DMS153 treated with DMSO at 0.1 percent for 48 hours (cell line): Measurements from ENCODE around the gene PARVG.

Source experiments
- DNase-seq: peaks from one replicate; lab custom pipeline; 2025; ENCODE audit not compliant: unreplicated experiment; lab: John Stamatoyannopoulos, UW

Gene PARVG

DNA sequence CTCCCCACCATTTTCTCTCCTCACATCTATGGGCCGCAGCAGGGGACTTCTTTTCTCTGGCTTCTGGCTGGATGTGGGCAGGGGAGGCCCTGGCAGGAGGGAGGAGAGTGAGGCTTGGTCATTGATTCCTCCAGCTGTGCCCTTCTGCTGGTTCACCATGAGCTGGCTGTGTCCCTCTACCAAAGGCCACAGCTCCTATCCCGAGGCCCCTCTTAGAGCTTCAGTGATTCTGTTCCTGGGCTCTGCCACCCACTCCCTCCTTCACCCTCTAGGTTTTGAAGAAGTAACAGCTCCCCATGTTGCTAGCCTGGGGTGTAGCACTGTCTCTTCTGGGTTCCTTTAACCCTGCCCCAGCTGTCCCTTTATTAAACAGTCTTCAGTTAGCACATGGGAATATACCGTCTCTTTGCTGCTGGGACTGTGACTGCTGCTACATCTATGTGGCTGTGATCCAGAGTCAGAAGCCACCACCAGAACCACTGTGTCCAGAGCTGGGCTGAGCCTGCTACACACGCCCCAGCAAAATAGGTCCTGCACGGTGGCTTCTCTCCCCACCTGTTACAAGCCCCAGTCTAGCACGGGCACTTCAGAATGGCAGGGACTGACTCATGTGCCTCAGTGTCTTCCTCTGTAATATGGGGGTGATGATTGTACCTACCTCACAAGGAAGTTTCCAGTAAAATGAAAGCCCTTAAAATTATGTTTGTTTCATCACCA is 578 bp upstream of the PARVG start:
- no peak for DNase-seq

- DNase-seq = no peak
These were observed 547 bp downstream of the PARVG start for GRCh38 chr22:44181033-44181911.

- DNase-seq = no peak
These were observed 1.3 kb downstream of the PARVG start for GRCh38 chr22:44181912-44182587.

- DNase-seq = no peak
These were observed 2.0 kb downstream of the PARVG start for GRCh38 chr22:44182588-44183286.

DNA sequence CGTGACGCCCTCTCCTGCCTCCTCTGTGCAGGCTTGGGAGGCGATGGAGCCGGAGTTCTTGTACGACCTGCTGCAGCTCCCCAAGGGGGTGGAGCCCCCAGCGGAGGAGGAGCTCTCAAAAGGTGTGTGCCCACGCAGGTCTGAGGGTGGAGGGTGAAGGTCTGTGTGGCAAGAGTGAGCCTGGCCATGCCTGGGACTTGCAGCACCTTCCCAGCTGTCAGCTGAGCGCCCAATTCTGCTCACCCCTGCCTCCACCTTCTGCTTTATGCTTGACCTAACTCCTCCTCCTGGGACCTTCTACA is 2.5 kb downstream of the PARVG start:
- no peak for DNase-seq

- no peak for DNase-seq
These were observed 3.3 kb downstream of the PARVG start for GRCh38 chr22:44184006-44184405.

- DNase-seq = no peak
These were observed 4.8 kb downstream of the PARVG start for GRCh38 chr22:44185237-44186120.

GRCh38 chr22:44186121-44186510 is 5.4 kb downstream of the PARVG start:
- DNase-seq = no peak

DNA sequence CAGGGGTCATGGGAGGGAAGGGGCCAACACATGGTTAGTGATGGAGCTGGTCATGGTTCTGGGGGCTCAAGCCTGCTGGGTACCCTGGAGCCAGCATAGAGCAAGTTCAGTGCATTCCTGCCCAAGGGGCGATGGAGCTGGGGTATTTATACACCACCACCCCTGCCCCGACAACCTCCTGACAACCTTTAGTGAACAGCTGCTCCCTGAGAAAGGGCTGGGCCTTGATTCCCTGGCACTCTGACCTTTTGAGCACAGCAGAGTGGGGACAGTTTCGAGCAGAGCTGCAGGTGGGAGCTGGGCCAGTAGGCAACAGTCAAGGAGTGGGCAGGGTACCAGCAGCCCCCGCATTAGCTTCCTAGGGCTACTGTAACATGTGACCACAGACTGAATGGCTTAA is 6.0 kb downstream of the PARVG start:
- DNase-seq = no peak

DNA sequence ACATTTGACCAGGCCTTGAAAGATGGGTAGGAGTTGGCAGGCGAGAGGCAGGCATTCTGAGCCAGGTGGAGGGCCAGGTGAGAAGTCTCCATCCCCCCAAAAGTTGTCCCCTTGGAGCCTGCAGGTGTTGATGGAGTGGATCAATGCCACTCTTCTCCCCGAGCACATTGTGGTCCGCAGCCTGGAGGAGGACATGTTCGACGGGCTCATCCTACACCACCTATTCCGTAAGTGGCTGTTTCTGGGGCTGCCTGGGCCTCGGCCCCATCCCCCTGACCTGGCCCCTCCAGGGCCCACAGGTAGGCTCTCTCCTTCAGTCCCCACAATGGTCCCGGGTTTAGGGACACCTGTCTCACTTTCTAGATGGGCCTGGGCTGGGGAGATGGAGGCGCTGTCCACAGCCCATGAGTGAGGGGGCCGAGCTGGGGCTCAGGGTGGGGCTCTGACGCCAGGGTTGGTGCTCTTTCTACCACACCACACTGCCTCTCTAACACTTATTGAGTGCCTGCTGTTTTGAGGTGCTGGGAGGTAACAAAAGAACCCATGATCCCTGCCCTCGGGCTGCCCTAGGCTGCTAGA is 7.0 kb downstream of the PARVG start:
- DNase-seq = no peak

DNA sequence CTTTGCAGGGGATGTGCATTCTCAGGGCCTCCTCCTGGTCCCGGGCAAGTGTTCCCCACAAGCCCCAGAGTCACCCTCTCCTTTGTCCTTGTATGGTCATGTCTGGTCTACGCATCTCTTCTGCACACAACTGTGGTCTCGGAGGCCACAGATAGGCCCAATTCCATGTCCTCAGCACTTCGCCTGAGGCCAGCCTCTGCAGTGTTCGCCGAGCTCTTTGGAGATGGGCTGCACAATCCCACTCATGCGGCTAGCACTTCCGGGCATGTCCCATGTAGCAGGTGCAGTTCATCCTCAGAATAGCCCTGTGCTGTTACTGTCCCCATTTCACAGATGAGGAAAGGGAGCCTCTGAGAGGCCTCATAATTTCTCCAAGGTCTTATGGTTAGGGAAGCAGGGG is 7.6 kb downstream of the PARVG start:
- no peak for DNase-seq

DNA sequence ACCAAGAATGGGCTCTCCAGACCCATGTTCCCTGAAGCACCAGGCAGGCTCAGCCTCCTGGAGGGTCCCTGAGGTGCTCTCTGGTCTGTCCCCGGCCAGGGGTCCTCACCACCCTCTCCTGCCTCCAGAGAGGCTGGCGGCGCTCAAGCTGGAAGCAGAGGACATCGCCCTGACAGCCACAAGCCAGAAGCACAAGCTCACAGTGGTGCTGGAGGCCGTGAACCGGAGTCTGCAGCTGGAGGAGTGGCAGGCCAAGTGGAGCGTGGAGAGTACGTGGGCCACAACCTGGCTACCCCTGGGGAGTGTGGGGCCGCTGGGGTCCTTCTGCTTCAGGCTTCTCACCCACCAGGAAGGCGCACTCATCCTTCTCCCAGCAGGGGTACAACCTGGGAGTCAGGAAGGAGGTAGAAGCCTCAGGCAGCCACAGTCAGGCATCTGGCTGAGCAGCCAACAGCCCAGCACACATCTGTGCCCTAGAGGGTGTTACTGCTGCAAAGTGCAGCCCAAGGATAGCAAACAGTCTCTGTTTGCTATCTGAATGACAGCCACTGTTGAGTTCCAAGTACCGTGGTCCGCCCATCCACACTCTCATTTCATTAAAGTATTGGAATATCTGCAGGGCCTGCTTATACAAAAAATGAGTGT is 8.4 kb downstream of the PARVG start:
- DNase-seq = no peak

GRCh38 chr22:44190381-44190976 is 9.8 kb downstream of the PARVG start:
- no peak for DNase-seq

DNA sequence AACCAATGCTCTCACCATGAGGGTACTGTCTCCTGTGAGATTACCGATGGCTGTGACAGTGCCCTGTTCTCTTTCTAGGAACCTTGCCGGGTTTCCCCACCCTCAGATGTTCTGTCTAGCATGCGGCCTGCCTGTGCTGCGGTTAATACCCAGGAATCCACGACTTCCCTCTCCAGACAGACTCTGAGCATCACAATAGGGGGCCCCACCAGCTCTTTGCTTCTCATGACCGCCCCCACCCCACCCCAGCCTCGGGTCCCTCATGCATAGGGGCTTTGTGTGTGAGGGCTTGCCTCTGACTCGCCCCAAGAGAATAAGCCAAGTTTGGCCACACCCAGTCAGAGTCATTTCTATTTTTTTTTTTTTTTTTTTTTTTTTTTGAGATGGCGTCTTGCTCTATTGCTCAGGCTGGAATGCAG is 10.3 kb downstream of the PARVG start:
- no peak for DNase-seq

DNA sequence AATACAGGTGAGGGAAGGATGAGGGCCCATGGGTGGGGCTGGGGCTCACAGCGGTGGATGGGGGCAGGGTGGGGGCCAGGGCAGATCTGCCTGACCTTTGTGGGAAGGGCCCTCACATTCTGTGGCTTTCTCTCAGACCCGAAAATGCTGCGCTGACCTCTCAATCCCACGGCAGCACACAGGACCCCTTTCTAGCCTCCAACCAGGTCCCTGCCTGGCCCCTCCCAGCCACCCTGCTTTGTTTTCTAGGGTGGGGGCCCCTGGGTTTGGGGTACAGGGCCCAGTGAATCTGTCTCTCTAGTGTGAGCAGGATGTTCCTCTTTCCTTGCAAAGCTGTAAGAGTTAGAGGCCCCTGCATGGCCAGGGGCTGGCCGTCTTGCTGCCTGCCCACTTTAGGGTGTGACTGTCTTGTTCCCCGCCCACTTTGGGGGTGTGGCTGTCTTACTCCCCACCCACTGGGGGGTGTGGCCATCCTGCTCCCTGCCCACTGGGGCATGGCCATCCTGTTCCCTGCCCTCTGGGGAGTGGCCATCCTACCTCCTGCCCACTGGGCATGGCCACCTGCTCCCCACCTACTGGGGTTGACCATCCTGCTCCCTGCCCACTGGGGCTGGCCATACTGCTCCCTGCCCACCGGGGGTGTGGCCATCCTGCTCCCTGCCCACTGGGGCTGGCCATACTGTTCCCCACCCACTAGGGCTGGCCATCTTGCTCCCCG is 11.5 kb downstream of the PARVG start:
- DNase-seq = no peak

DNA sequence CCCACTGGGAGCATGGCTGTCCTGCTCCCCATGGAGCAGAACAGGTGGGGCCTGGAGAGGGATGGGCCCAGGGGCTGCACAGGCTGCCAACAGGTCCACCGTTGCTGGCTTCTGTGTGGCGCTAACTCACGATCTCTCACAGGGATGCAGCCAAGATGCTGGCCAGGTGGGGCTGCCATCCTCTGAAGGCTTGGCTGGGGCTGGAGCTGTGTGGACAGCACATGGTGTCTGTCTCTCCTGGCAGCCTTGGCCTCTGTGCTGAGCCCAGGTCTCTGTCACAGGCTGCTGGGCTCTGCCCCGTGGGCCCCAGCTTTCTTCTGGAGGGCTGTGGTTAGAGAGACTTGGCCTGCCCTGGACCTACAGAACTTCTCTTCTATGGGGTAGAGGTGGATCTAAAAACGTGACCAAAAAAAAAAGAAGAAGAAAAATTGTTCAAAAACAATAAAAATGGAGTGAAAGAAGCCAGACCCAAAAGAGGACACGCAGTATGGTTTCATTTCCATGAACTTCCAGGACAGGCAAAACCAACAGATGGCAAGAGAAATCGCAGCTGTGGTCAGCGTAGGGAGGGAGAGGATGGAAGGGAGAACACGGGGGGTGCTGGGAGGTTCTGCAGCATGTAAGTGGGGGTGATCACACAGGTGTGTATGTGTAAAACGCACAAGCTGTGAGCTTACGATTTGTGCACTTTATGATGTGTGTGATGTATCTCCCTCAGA is 12.2 kb downstream of the PARVG start:
- DNase-seq = no peak

GRCh38 chr22:44193535-44193891 is 12.8 kb downstream of the PARVG start:
- DNase-seq = no peak

GRCh38 chr22:44194569-44194968 is 13.8 kb downstream of the PARVG start:
- DNase-seq = no peak
